ENCODE data around the gene MEIKIN. TPM values are rescaled to one million over a fixed set of nuclear protein-coding genes. Genes with fewer than 3 reads are reported as not detected.

The MEIKIN gene
- total and polyA plus RNA-seq, 2 of the 8 experiments (the other 6 are each of a cell fraction or from before 2014, with no cell fraction given) = not detected

DNA sequence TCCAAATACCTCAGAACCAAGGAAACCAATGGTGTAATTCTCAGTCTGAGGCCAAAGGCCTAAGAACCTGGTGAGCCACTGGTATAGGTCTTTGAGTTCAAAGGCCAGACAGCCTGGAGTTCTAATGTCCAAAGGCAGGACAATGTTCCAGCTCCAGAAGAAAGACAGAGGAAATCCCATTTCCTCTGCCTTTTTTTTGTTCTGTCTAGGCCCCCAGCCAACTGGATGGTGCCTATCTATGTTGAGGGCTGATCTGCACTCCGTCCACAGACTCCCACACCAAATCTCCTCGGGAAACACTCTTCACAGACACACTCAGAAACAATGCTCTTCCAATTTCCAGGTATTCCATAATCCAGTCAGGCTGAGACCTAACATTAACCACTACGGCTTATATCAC, 178.8 kb downstream of the MEIKIN start:
- Histone ChIP-seq H4K91ac (replicated peaks; ENCODE audit: insufficient read length, low read length) (no peak overlapping the region), H2BK12ac (ENCODE audit: low read depth, low read length) (no peak overlapping the region), H4K5ac (ENCODE audit: insufficient read length, low read depth, low read length) (no peak overlapping the region), H2AFZ (ENCODE audit: low read length) (no peak overlapping the region), H3K9me3 (ENCODE audit: insufficient read depth in 2 of 2, low read depth in 1 of 2, low read length in 1 of 2) (0 out of 4 replicates have a peak, but pooled peaks cover 0 to 2% of the 10 kb centered on the region in 2 experiments), H3K36me3 (ENCODE audit: control insufficient read depth in 2 of 4, insufficient read depth in 4 of 4, low read length in 3 of 4) (no peaks in the 10 kb centered on the region; a peak in 1 of 8 replicates), H3K14ac (ENCODE audit: insufficient read length) (no peak overlapping the region), H3K4me2 (ENCODE audit: insufficient read depth in 1 of 2, low read depth in 2 of 2, low read length in 2 of 2) (no peak overlapping the region), H4K8ac (ENCODE audit: extremely low read depth, insufficient read depth, low read length) (no peak overlapping the region), H3K27ac (ENCODE audit: low read depth, low read length) (no peak overlapping the region), H2BK15ac (ENCODE audit: low read length) (no peak overlapping the region), H3K4me3 (ENCODE audit: extremely low read depth in 1 of 4, insufficient read depth in 2 of 4, low read depth in 3 of 4, low read length in 4 of 4) (no peak overlapping the region), H3K23me2 (ENCODE audit: low read depth, low read length) (no peaks in the 10 kb centered on the region), H3K56ac (replicated peaks; ENCODE audit: insufficient read length, low read depth, low read length) (no peak overlapping the region), H3K23ac (ENCODE audit: insufficient read length) (no peak overlapping the region), H3K79me2 (ENCODE audit: control insufficient read depth in 1 of 2, insufficient read depth in 2 of 2, low read length in 2 of 2) (peaks cover 0 to 84% of the 10 kb centered on the region in 2 experiments; a peak in 3 of 4 replicates), H3K4me1 (replicated peaks in 1 of 4; ENCODE audit: control insufficient read depth in 3 of 4, insufficient read depth in 4 of 4, low read length in 3 of 4) (no peaks in the 10 kb centered on the region), H3K27me3 (replicated peaks in 1 of 4; ENCODE audit: control insufficient read depth in 3 of 4, extremely low read depth in 1 of 4, insufficient read depth in 3 of 4, low read length in 3 of 4) (no peaks in the 10 kb centered on the region), H3K9ac (replicated peaks in 1 of 4; ENCODE audit: extremely low read depth in 1 of 4, low read depth in 3 of 4, low read length in 3 of 4) (no peak overlapping the region), H3K4ac (replicated peaks; ENCODE audit: insufficient read length, low read depth, low read length) (no peak overlapping the region), H2AK5ac (ENCODE audit: low read depth, low read length) (no peak overlapping the region), H2BK120ac (replicated peaks; ENCODE audit: low read depth, low read length) (no peak overlapping the region), H2BK5ac (ENCODE audit: low read depth, low read length) (no peak overlapping the region), H3K79me1 (ENCODE audit: low read depth, low read length) (peaks cover 3% of the 10 kb centered on the region; the same call in 1 of the 2 replicates), H3K18ac (ENCODE audit: extremely low read depth, low read length) (no peak overlapping the region), H2BK20ac (ENCODE audit: low read length) (no peak overlapping the region), H4K20me1 (replicated peaks in 1 of 2; ENCODE audit: control insufficient read depth in 1 of 2, insufficient read depth in 2 of 2, low read length in 2 of 2) (peaks cover 2 to 4% of the 10 kb centered on the region in 2 experiments)
- FAIRE-seq (no peak), DNase-seq (ENCODE audit: low read depth in 1 of 2, low spot score in 2 of 2) (no peak)
- CTCF ChIA-PET (ENCODE audit: partially characterized antibody) = no interaction called here
- POLR2A ChIA-PET (ENCODE audit: partially characterized antibody) = no interaction called here
- WGBS, 2 experiments (ENCODE audit: extremely low coverage in 1 of 2, insufficient coverage in 1 of 2, insufficient read length in 1 of 2, insufficient replicate concordance in 2 of 2, low coverage in 1 of 2, low lambda C conversion rate in 2 of 2, missing lambda C conversion rate in 1 of 2) = 94% methylated on average over 3 of the region's 3 CpGs; no CpG with 5 or more reads in 1 of the 2 experiments
- TF ChIP-seq POLR2AphosphoS5 (IDR thresholded peaks at IDR 0.05; ENCODE audit: low read depth, low read length) = no peak
- no peak for TF ChIP-seq BRCA1 (IDR thresholded peaks at IDR 0.05; ENCODE audit: low read depth, low read length)
- TF ChIP-seq TCF12 (IDR thresholded peaks at IDR 0.05; ENCODE audit: low read depth, low read length) = no peak
- no peak for TF ChIP-seq BACH1 (IDR thresholded peaks at IDR 0.05; ENCODE audit: low read length)
- TF ChIP-seq GABPA (IDR thresholded peaks at IDR 0.05; ENCODE audit: borderline replicate concordance, insufficient read depth, low read length) = no peak
- TF ChIP-seq, protein P1, sequence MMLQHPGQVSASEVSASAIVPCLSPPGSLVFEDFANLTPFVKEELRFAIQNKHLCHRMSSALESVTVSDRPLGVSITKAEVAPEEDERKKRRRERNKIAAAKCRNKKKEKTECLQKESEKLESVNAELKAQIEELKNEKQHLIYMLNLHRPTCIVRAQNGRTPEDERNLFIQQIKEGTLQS (IDR thresholded peaks at IDR 0.05; ENCODE audit: insufficient read depth, low read depth, low read length) = no peak
- TF ChIP-seq, protein P2, sequence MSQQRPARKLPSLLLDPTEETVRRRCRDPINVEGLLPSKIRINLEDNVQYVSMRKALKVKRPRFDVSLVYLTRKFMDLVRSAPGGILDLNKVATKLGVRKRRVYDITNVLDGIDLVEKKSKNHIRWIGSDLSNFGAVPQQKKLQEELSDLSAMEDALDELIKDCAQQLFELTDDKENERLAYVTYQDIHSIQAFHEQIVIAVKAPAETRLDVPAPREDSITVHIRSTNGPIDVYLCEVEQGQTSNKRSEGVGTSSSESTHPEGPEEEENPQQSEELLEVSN (IDR thresholded peaks at IDR 0.05) = no peak
- TF ChIP-seq, protein P3, sequence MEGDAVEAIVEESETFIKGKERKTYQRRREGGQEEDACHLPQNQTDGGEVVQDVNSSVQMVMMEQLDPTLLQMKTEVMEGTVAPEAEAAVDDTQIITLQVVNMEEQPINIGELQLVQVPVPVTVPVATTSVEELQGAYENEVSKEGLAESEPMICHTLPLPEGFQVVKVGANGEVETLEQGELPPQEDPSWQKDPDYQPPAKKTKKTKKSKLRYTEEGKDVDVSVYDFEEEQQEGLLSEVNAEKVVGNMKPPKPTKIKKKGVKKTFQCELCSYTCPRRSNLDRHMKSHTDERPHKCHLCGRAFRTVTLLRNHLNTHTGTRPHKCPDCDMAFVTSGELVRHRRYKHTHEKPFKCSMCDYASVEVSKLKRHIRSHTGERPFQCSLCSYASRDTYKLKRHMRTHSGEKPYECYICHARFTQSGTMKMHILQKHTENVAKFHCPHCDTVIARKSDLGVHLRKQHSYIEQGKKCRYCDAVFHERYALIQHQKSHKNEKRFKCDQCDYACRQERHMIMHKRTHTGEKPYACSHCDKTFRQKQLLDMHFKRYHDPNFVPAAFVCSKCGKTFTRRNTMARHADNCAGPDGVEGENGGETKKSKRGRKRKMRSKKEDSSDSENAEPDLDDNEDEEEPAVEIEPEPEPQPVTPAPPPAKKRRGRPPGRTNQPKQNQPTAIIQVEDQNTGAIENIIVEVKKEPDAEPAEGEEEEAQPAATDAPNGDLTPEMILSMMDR (IDR thresholded peaks at IDR 0.05; ENCODE audit: control extremely low read depth in 1 of 3, insufficient read depth in 1 of 3, low read depth in 1 of 3, low read length in 3 of 3) = no peak
- TF ChIP-seq MAFK (IDR thresholded peaks at IDR 0.05; ENCODE audit: low read depth, low read length) = no peak
- no peak for TF ChIP-seq RBBP5 (IDR thresholded peaks at IDR 0.05; ENCODE audit: borderline replicate concordance, low read depth, low read length)
- no peak for TF ChIP-seq HDAC6 (IDR thresholded peaks at IDR 0.05; ENCODE audit: low read depth, low read length)
